Transverse colon (tissue), 4 donors: ENCODE data around the gene DDHD1. TPM values are rescaled to one million over a fixed set of nuclear protein-coding genes. Genes with fewer than 3 reads are reported as not detected.

ENCODE experiments used
- DNase-seq: peaks from one replicate; pipeline ENCODE4 v3.0.0-alpha.2; 2019
- H3K27ac ChIP-seq, 4 donors: fragments of 200-600 bp; sonication (generic); 2 replicates each; pipeline ENCODE4 v1.5.1; 2016 to 2018; ENCODE audit warnings: inconsistent platforms in 4 of 4
- H3K27me3 ChIP-seq: fragments of 200-600 bp; sonication (generic); 2 replicates; pipeline ENCODE4 v1.5.1; 2017; ENCODE audit warnings: inconsistent platforms
- H3K36me3 ChIP-seq, 4 donors: fragments of 200-600 bp; sonication (generic); 2 replicates each; pipeline ENCODE4 v1.5.1; 2017 to 2019; ENCODE audit warnings: inconsistent platforms in 4 of 4
- H3K4me1 ChIP-seq, 4 donors: fragments of 200-600 bp; sonication (generic); 2 replicates each; pipeline ENCODE4 v1.5.1; 2017 to 2020; ENCODE audit warnings: inconsistent platforms in 4 of 4
- H3K4me3 ChIP-seq, 4 donors: fragments of 200-600 bp; sonication (generic); 1 replicate in 1 of 4; 2 replicates in 3 of 4; pipeline versions ENCODE4 v1.5.1 to v1.6.1; 2017 to 2019; ENCODE audit warnings: inconsistent platforms in 4 of 4
- H3K9me3 ChIP-seq, 2 donors: fragments of 200-600 bp; sonication (generic); 2 replicates each; pipeline ENCODE4 v1.5.1; 2017 to 2019; ENCODE audit warnings: inconsistent platforms in 2 of 2
- EP300 ChIP-seq: sonication (generic); formaldehyde crosslinking; IDR thresholded peaks from one replicate; pipeline ENCODE4 v1.6.1; 2017; ENCODE audit warnings: antibody characterized with exemption, low read depth
- POLR2A ChIP-seq: fragments of 450-650 bp; IDR thresholded peaks from one replicate; pipeline ENCODE4 v1.6.1; 2016; ENCODE audit warnings: antibody characterized with exemption, mild to moderate bottlenecking, moderate library complexity
- POLR2AphosphoS5 ChIP-seq, 3 donors: sonication (generic); formaldehyde crosslinking; IDR thresholded peaks; one replicate each; pipeline ENCODE4 v1.6.1; 2016; ENCODE audit warnings: antibody characterized with exemption in 3 of 3
- WGBS, 2 donors: methylation state at CpG; one replicate each; pipeline ENCODE4 v1.1.5; 2018; ENCODE audit warnings: low coverage in 1 of 2; 5-methylcytosine and 5-hydroxymethylcytosine counted together
- in situ Hi-C, 4 donors: fragments of 200-750 bp; cut with MboI; loops; one replicate each; pipeline versions ENCODE4 v1.15.0 to v1.15.1; 2017; ENCODE audit warnings: low sequenced_read_pairs in 3 of 4, low pct_ligation_motif_present in 1 of 4, low pct_unique_long_range_greater_than_20kb in 1 of 4
- intact Hi-C: fragments of 100-400 bp; cut with DNase I; formaldehyde crosslinking; loops from one replicate; pipeline ENCODE4 v1.15.1; 2023; ENCODE audit warnings: low total_unique reads
- total RNA-seq, 4 donors: library from RNA; depleted of rRNA; stranded (reverse); fragments of >200 nt; gene quantifications; one replicate each; pipeline ENCODE4 v1.1.0, GENCODE V29; 2016
- TF ChIP-seq, protein P1 (sequence below), 5 experiments: fragments of 200-600 bp in 3 of 5; fragments of 450-650 bp in 2 of 5; sonication (generic) in 3 of 5; IDR thresholded peaks; 1 replicate in 2 of 5; 2 replicates in 3 of 5; pipeline ENCODE4 v1.5.1; 2016 to 2017; ENCODE audit warnings: antibody characterized with exemption in 5 of 5, inconsistent platforms in 3 of 5, mild to moderate bottlenecking in 2 of 5, moderate library complexity in 1 of 5

DDHD1 gene
- 10 to 100 TPM in 3 of 4 donors, 1 to 10 TPM in 1; 6.4 to 20.5 (median 13.7) TPM for total RNA-seq

- in situ Hi-C loops: no loop called here
- 1% methylated on average over 62 of the region's 93 CpGs; no CpG with 5 or more reads in 1 of the 2 donors for WGBS, 2 donors
- intact Hi-C loops: no loop called here
- TF ChIP-seq, protein P1, sequence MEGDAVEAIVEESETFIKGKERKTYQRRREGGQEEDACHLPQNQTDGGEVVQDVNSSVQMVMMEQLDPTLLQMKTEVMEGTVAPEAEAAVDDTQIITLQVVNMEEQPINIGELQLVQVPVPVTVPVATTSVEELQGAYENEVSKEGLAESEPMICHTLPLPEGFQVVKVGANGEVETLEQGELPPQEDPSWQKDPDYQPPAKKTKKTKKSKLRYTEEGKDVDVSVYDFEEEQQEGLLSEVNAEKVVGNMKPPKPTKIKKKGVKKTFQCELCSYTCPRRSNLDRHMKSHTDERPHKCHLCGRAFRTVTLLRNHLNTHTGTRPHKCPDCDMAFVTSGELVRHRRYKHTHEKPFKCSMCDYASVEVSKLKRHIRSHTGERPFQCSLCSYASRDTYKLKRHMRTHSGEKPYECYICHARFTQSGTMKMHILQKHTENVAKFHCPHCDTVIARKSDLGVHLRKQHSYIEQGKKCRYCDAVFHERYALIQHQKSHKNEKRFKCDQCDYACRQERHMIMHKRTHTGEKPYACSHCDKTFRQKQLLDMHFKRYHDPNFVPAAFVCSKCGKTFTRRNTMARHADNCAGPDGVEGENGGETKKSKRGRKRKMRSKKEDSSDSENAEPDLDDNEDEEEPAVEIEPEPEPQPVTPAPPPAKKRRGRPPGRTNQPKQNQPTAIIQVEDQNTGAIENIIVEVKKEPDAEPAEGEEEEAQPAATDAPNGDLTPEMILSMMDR (IDR thresholded peaks at IDR 0.05): no peak
- TF ChIP-seq POLR2A (peak; percentile 50), EP300 (no peak), POLR2AphosphoS5 (IDR thresholded peaks at IDR 0.05) (peak; percentile 68 to 79 (median 72))
- Histone ChIP-seq H3K36me3 (no peaks in the 10 kb centered on the region), H3K27ac (peak within 1 kb of the TSS; percentile 91 to 96 (median 93)), H3K4me1 (peaks cover 0 to 19% (median 7%) of the 10 kb centered on the region in 4 donors), H3K4me3 (peak within 1 kb of the TSS; percentile 67 to 92 (median 82)), H3K27me3 (no peaks in the 10 kb centered on the region), H3K9me3 (no peaks in the 10 kb centered on the region)
- DNase-seq: peak; percentile 82
These were observed at the start of gene DDHD1 for GRCh38 chr14:53152887-53153701. Gene DDHD1 (minus strand): TSS chr14:53153323. CDS start chr14:53153098, 225 bp downstream.

DNA sequence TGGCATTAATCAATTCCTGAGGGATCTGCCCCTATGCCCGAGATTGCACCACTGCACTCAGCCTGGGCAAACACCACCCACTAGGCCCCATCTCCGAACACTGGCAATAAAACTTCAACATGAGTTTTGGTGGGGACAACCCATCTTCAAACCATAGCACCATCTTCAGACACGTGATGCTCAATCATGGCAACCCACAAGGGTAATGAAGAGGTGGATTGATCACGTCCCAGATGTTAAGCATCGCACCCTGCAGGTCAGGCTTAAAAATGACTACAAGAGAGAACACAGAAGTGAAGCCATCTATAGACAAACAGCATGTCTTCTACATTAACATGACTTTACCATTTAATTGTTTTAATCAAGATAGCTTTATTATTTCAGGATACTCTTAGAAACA lies 42.8 kb upstream of the DDHD1 start:
- TF ChIP-seq, protein P1 (IDR thresholded peaks at IDR 0.05): no peak
- no peak for TF ChIP-seq POLR2AphosphoS5 (IDR thresholded peaks at IDR 0.05)
- TF ChIP-seq EP300: no peak
- TF ChIP-seq POLR2A: no peak
- H3K27ac ChIP-seq: no peak overlapping the region
- H3K36me3 ChIP-seq: no peaks in the 10 kb centered on the region
- H3K4me1 ChIP-seq: no peaks in the 10 kb centered on the region
- intact Hi-C loops (no loop called here), in situ Hi-C loops (no loop called here)
- no peaks in the 10 kb centered on the region for H3K27me3 ChIP-seq
- WGBS, 2 donors: 90 to 92% methylated on average over 2 to 5 of the region's 5 CpGs
- H3K9me3 ChIP-seq: no peaks in the 10 kb centered on the region
- H3K4me3 ChIP-seq: no peak overlapping the region
- no peak for DNase-seq

DNA sequence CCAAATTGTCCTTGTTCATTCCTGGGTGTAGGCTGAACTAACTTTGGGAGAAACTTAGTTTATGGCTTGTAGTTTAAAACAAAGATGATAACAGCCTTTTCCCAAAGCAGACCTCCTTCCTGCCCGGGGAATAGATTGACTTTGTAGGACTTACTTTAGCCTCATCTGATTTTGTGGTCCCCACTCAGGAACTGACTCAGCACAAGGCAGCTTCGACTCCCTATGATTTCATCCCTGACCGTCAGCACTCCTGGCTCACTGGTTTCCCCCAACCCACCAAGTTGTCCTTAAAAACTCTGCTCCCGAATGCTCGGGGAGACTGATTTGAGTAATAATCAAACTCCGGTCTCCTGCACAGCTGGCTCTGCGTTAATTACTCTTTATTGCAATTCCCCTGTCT lies 40.1 kb upstream of the DDHD1 start:
- no peaks in the 10 kb centered on the region for H3K4me1 ChIP-seq
- in situ Hi-C loops (no loop called here), intact Hi-C loops (no loop called here)
- H3K36me3 ChIP-seq: no peaks in the 10 kb centered on the region
- no peak overlapping the region for H3K27ac ChIP-seq
- no peaks in the 10 kb centered on the region for H3K9me3 ChIP-seq
- TF ChIP-seq, protein P1 (IDR thresholded peaks at IDR 0.05): no peak
- no peak for TF ChIP-seq POLR2A
- no peak for TF ChIP-seq POLR2AphosphoS5 (IDR thresholded peaks at IDR 0.05)
- no peak for TF ChIP-seq EP300
- WGBS, 2 donors: 57 to 66% methylated on average over 4 to 7 of the region's 7 CpGs
- DNase-seq: no peak
- no peaks in the 10 kb centered on the region for H3K27me3 ChIP-seq
- H3K4me3 ChIP-seq: no peak overlapping the region

DNA sequence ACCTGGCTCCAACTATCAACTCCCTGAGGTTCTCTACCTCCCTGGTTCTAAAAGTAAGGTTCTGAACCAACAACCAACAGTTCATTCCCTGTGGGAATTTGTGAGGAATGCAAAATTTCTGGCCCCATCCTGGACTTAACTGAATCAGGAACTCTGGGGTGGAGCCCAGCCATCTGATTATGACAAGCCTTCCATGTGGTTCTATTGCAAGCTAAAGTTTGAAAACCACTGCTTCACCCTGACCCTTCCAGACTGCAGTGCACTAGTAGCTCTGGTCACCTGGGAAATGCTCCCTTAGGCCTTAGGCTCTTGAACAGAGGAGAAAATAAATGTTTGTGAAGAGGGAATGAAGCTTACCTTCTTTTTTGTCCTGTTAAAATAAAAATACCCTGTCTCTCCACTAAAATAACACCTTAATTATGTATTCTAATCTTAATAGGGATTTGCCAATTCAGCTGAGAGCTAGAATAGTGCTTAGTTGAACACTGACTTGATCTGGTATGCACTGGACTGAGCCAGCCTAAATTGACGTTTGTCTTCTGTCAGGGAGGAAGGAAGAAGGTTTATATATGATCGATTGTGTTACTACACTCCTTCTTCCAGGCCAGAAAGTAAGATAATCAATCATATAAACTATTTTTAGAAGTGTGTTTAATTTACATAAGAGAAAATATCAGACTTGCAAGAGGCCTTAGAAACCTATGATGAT lies 39.1 kb upstream of the DDHD1 start:
- TF ChIP-seq, protein P1 (IDR thresholded peaks at IDR 0.05): no peak
- TF ChIP-seq EP300 (no peak), POLR2A (no peak), POLR2AphosphoS5 (IDR thresholded peaks at IDR 0.05) (no peak)
- H3K36me3 ChIP-seq: no peaks in the 10 kb centered on the region
- no peaks in the 10 kb centered on the region for H3K27me3 ChIP-seq
- DNase-seq: no peak
- intact Hi-C loops: no loop called here
- WGBS, 2 donors: 12 to 15% methylated on average over 2 of the region's 2 CpGs
- H3K27ac ChIP-seq: no peak overlapping the region
- in situ Hi-C loops: no loop called here
- no peak overlapping the region for H3K4me3 ChIP-seq
- H3K9me3 ChIP-seq: no peaks in the 10 kb centered on the region
- H3K4me1 ChIP-seq: no peaks in the 10 kb centered on the region
